GM18858 (cell line): ENCODE measurements around the gene FRMD3.

Source experiments
- ATAC-seq: cut with Tn5 transposase; IDR thresholded peaks from one replicate; pipeline ENCODE4 v1.9.1; 2021; ENCODE audit not compliant: unreplicated experiment

FRMD3 gene

DNA sequence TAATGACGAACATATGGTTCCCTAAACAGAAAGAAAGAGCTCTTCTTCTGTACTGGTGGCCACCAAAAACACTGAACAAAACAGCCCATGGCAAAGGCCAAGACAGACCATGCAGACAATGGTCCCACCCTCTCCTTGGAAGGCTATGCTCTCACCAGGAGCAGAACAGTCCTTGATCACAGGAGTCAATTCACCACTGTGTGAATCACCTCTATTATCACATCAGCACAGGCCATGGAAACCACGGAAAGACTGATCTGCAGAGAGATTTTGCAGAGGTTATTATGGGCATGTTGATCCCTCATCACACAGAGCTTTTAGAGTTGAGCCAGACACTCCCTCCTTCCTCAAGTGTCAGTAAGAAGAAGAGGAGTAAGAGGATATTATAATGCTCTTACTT, 341.3 kb downstream of the FRMD3 start:
- no peak for ATAC-seq
